K562 (cell line): ENCODE results near the gene ZKSCAN3. TPM values are rescaled to one million over a fixed set of nuclear protein-coding genes. Genes with fewer than 3 reads are reported as not detected.

Experiments used
- ARID1B ChIP-seq: fragments of 450-650 bp; IDR thresholded peaks from 2 replicates; pipeline ENCODE4 v1.6.1; 2016; ENCODE audit warnings: antibody characterized with exemption, mild to moderate bottlenecking, inconsistent platforms
- BACH1 ChIP-seq: fragments of 200-800 bp; sonication (Bioruptor generic); IDR thresholded peaks from 2 replicates; pipeline ENCODE4 v1.6.1; 2016; ENCODE audit warnings: missing genetic modification characterization, missing compliant biosample characterization
- BRCA1 ChIP-seq, 2 experiments: fragments of 450-650 bp in 1 of 2; sonication (generic) in 1 of 2; formaldehyde crosslinking in 1 of 2; IDR thresholded peaks; 2 replicates each; pipeline versions ENCODE4 v1.5.0 to v1.6.1; 2017 to 2020; ENCODE audit warnings: mild to moderate bottlenecking in 1 of 2, missing genetic modification reagents in 1 of 2
- CBX3 ChIP-seq, 2 experiments: IDR thresholded peaks; 1 replicate in 1 of 2; 2 replicates in 1 of 2; pipeline ENCODE4 v1.6.1; 2012; ENCODE audit warnings: inconsistent platforms in 2 of 2, low read length in 2 of 2, borderline replicate concordance in 1 of 2, control low read depth in 1 of 2
- CCAR2 ChIP-seq: fragments of 200-400 bp; formaldehyde crosslinking; IDR thresholded peaks from 2 replicates; pipeline ENCODE4 v1.6.1; 2017; ENCODE audit warnings: mild to moderate bottlenecking, low read depth, low read length
- CHD2 ChIP-seq: IDR thresholded peaks from 2 replicates; pipeline ENCODE4 v1.6.1; 2011; ENCODE audit warnings: low read depth, low read length
- CREB1 ChIP-seq, 2 experiments: sonication (generic) in 1 of 2; formaldehyde crosslinking in 1 of 2; IDR thresholded peaks; 2 replicates each; pipeline versions ENCODE4 v1.6.1 to v1.8.0; 2012 to 2022; ENCODE audit warnings: inconsistent platforms in 1 of 2, mild to moderate bottlenecking in 1 of 2, missing genetic modification reagents in 1 of 2, moderate library complexity in 1 of 2
- E2F1 ChIP-seq: sonication (generic); formaldehyde crosslinking; IDR thresholded peaks from 2 replicates; pipeline ENCODE4 v1.8.1; 2023; ENCODE audit warnings: mild to moderate bottlenecking, missing genetic modification reagents, moderate library complexity
- ERF ChIP-seq: fragments of 450-650 bp; formaldehyde crosslinking; IDR thresholded peaks from 2 replicates; pipeline ENCODE4 v1.4.0; 2020; ENCODE audit warnings: mild to moderate bottlenecking, mixed read lengths
- ETS2 ChIP-seq: IDR thresholded peaks from 2 replicates; pipeline ENCODE4 v1.6.1; 2016; ENCODE audit warnings: borderline replicate concordance, missing genetic modification characterization, mild to moderate bottlenecking, moderate library complexity, missing compliant biosample characterization; ENCODE audit not compliant: poor library complexity, severe bottlenecking
- ILF3 ChIP-seq: fragments of 450-650 bp; IDR thresholded peaks from 2 replicates; pipeline ENCODE4 v1.6.1; 2018; ENCODE audit warnings: antibody characterized with exemption, mild to moderate bottlenecking, moderate library complexity, borderline replicate concordance
- MEF2A ChIP-seq: IDR thresholded peaks from 2 replicates; pipeline ENCODE4 v1.6.1; 2011; ENCODE audit warnings: low read depth, mild to moderate bottlenecking, low read length, moderate library complexity; ENCODE audit not compliant: control insufficient read depth
- NFATC3 ChIP-seq: fragments of 450-650 bp; IDR thresholded peaks from 2 replicates; pipeline ENCODE4 v1.6.1; 2017; ENCODE audit warnings: mild to moderate bottlenecking
- PYGO2 ChIP-seq: fragments of 450-650 bp; IDR thresholded peaks from 2 replicates; pipeline ENCODE4 v1.6.1; 2016; ENCODE audit warnings: mild to moderate bottlenecking, missing genetic modification characterization, moderate library complexity, missing compliant biosample characterization
- RAD21 ChIP-seq, 2 experiments: fragments of 250-450 bp in 1 of 2; fragments of 450-650 bp in 1 of 2; sonication (Bioruptor Pico) in 1 of 2; formaldehyde crosslinking in 1 of 2; IDR thresholded peaks in 1 of 2; conservative IDR thresholded peaks in 1 of 2; 2 replicates each; pipeline versions ENCODE4 v1.4.0 to v1.8.0; 2020 to 2022; ENCODE audit warnings: mild to moderate bottlenecking in 2 of 2, moderate library complexity in 1 of 2
- RB1 ChIP-seq: fragments of 450-650 bp; IDR thresholded peaks from 2 replicates; pipeline ENCODE4 v1.6.1; 2017; ENCODE audit warnings: low read depth, mild to moderate bottlenecking
- RBBP5 ChIP-seq: fragments of 200-600 bp; sonication (generic); IDR thresholded peaks from 2 replicates; pipeline ENCODE4 v1.6.1; 2012; ENCODE audit warnings: borderline replicate concordance, mild to moderate bottlenecking, low read length, control low read depth, inconsistent platforms; ENCODE audit not compliant: insufficient read depth, poor library complexity, severe bottlenecking
- RNF2 ChIP-seq: sonication (generic); IDR thresholded peaks from 2 replicates; pipeline ENCODE4 v1.6.1; 2016
- SMARCC2 ChIP-seq: fragments of 450-650 bp; IDR thresholded peaks from 2 replicates; pipeline ENCODE4 v1.6.1; 2017; ENCODE audit warnings: antibody characterized with exemption, moderate library complexity, mild to moderate bottlenecking, low read depth
- USF2 ChIP-seq: sonication (generic); formaldehyde crosslinking; IDR thresholded peaks from 2 replicates; pipeline ENCODE4 v1.5.0; 2020; ENCODE audit warnings: missing genetic modification reagents
- ZBED1 ChIP-seq: IDR thresholded peaks from 2 replicates; pipeline ENCODE4 v1.6.1; 2014
- ZNF140 ChIP-seq: fragments of 250-450 bp; sonication (Bioruptor Pico); IDR thresholded peaks from 2 replicates; pipeline ENCODE4 v1.8.0; 2021; ENCODE audit warnings: moderate library complexity, mild to moderate bottlenecking, inconsistent platforms
- ZNF507 ChIP-seq: conservative IDR thresholded peaks from 2 replicates; pipeline ENCODE4 v1.6.1; 2017; ENCODE audit warnings: missing genetic modification characterization, missing compliant biosample characterization
- ZNF583 ChIP-seq: fragments of 250-450 bp; sonication (Bioruptor Pico); IDR thresholded peaks from 2 replicates; pipeline ENCODE4 v1.4.0; 2020
- ZNF717 ChIP-seq: fragments of 250-450 bp; sonication (Bioruptor Pico); IDR thresholded peaks from 2 replicates; pipeline ENCODE4 v1.5.0; 2021
- ZSCAN32 ChIP-seq: fragments of 450-650 bp; formaldehyde crosslinking; IDR thresholded peaks from 2 replicates; pipeline ENCODE4 v1.4.0; 2020; ENCODE audit warnings: mild to moderate bottlenecking, moderate library complexity
- polyA plus RNA-seq, 8 experiments: library from polyadenylated mRNA; depleted of rRNA in 4 of 8; stranded (reverse) in 5 of 8; unstranded in 3 of 8; fragments of >200 nt; fragmentation: Nextera tagmentation in 2 of 8; fragmentation: Illumina TruSeq in 1 of 8; extraction: Ambion mirVana in 2 of 8; extraction: Trizol in 1 of 8; gene quantifications; 2 replicates each; pipeline versions ENCODE4 v1.2.1 to v1.2.3, GENCODE V29; 2011 to 2014; ENCODE audit warnings: inconsistent platforms in 1 of 8, missing spikeins in 1 of 8
- total RNA-seq, 7 experiments: library from RNA; depleted of rRNA in 6 of 7; stranded (reverse); fragments of >200 nt in 6 of 7; fragmentation: Illumina TruSeq in 2 of 7; extraction: Trizol in 2 of 7; gene quantifications; 2 replicates each; pipeline versions ENCODE4 v1.2.1 to v1.2.3, GENCODE V29; 2011 to 2021; ENCODE audit warnings: low replicate concordance in 1 of 7
- TF ChIP-seq, protein P1 (sequence below): fragments of 450-650 bp; IDR thresholded peaks from 2 replicates; pipeline ENCODE4 v1.6.1; 2016; ENCODE audit warnings: low read depth, mild to moderate bottlenecking, moderate library complexity

ZKSCAN3 gene
- total and polyA plus RNA-seq, 9 of the 15 experiments (the other 6 are each of a cell fraction or from before 2014, with no cell fraction given) = 3.0 to 12.4 (median 10.2) TPM

DNA sequence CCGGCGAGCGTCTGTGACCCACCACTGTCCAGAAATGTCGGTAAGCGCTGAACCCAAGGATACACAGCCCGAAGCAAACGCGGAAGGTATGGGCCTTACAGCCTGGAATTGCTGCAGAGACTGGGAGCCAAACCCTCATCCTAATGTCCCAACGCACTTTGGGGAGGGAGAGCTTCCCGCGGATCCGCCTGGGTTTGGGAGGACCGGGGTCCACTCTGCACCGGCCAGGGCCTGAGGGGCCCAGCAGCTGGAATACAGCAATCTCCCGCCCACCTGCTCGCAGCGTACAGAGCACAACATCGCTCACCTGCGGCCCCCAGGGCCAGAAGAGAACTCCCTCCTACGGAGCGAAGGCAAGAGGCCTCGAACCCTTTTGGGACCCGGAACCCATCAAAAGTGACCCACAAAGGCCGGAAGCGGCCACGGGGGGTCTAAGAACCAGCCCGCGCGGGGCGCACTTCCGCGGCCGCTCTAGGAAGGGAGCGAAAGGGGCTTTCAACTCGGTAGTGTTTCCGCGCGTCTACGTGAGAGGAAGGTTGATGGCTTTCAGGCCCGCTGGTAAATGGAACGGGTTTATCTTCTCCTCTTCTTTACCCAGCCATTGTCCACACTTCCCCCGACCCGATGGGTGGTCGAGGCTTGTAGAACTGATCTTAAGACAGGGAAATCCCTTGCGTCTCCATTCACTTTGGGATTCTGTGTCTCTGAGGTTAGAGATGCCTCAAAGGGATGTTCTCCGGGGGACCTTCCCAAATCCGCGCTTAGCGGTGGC, 49.8 kb downstream of the ZKSCAN3 start, which contains the start of gene ZSCAN12 (continued):
- TF ChIP-seq NFATC3 (0 out of 2 replicates have a peak, but pooled peaks have one; percentile 25), CREB1 (IDR thresholded peaks at IDR 0.05) (peak; percentile 43), CREB1 (CRISPR knock-in tag; IDR thresholded peaks at IDR 0.05) (peak; percentile 75), ILF3 (no peak; the same call in 1 of the 2 replicates), ETS2 (peak; percentile 53), BACH1 (tag) (no peak), ZNF583 (CRISPR knock-in tag) (peak; percentile 70; the same call in 1 of the 2 replicates), RBBP5 (peak; percentile 98), CHD2 (peak; percentile 20; the same call in 1 of the 2 replicates), E2F1 (CRISPR knock-in tag) (peak; percentile 82), RAD21 (CRISPR knock-in tag; conservative IDR thresholded peaks at IDR 0.05 in 1 of 2, IDR thresholded peaks at IDR 0.05 in 1 of 2) (peak; percentile 37 to 47), RB1 (peak; percentile 97), USF2 (CRISPR knock-in tag) (no peak), ERF (CRISPR knock-in tag) (0 out of 2 replicates have a peak, but pooled peaks have one; percentile 39), CCAR2 (0 out of 2 replicates have a peak, but pooled peaks have one; percentile 83), ZNF140 (CRISPR knock-in tag) (no peak), SMARCC2 (no peak; the same call in 1 of the 2 replicates), RNF2 (peak; percentile 77), ZNF717 (CRISPR knock-in tag) (no peak), ARID1B (peak; percentile 62; the same call in 1 of the 2 replicates), BRCA1 (IDR thresholded peaks at IDR 0.05) (no peak), BRCA1 (CRISPR knock-in tag; IDR thresholded peaks at IDR 0.05) (no peak), ZSCAN32 (CRISPR knock-in tag) (no peak), CBX3 (IDR thresholded peaks at IDR 0.05; ENCODE audit: borderline replicate concordance in 1 of 2, low read length in 2 of 2) (peak in 1 of 2 experiments; percentile 95; a peak in 2 of 3 replicates), ZNF507 (tag) (no peak), ZBED1 (peak; percentile 79; the same call in 1 of the 2 replicates), MEF2A (peak; percentile 68), PYGO2 (tag) (no peak)
- TF ChIP-seq, protein P1, sequence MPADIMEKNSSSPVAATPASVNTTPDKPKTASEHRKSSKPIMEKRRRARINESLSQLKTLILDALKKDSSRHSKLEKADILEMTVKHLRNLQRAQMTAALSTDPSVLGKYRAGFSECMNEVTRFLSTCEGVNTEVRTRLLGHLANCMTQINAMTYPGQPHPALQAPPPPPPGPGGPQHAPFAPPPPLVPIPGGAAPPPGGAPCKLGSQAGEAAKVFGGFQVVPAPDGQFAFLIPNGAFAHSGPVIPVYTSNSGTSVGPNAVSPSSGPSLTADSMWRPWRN = peak; percentile 28; the same call in 1 of the 2 replicates
